GM23248 (cell line): ENCODE measurements around the gene SLC37A1. TPM values are rescaled to one million over a fixed set of nuclear protein-coding genes. Genes with fewer than 3 reads are reported as not detected.

Source experiments
- DNase-seq: peaks from one replicate; pipeline ENCODE4 v3.0.0-alpha.2; 2015
- H2AFZ ChIP-seq: fragments of 200-600 bp; sonication (generic); 2 replicates; pipeline ENCODE4 v1.6.1; 2016; ENCODE audit warnings: antibody characterized with exemption
- H3F3A ChIP-seq: fragments of 200-600 bp; sonication (generic); 2 replicates; pipeline ENCODE4 v1.6.1; 2016; ENCODE audit warnings: mild to moderate bottlenecking, antibody characterized with exemption, mixed run types; ENCODE audit not compliant: insufficient read depth
- H3K27ac ChIP-seq: fragments of 200-600 bp; sonication (generic); 2 replicates; pipeline ENCODE4 v1.5.1; 2016; ENCODE audit warnings: mild to moderate bottlenecking
- H3K27me3 ChIP-seq: fragments of 200-600 bp; sonication (generic); replicated peaks from 2 replicates; pipeline ENCODE4 v1.6.1; 2016; ENCODE audit warnings: mild to moderate bottlenecking; ENCODE audit not compliant: insufficient read depth
- H3K36me3 ChIP-seq: fragments of 200-600 bp; sonication (generic); 2 replicates; pipeline ENCODE4 v1.6.1; 2016; ENCODE audit warnings: low read depth, mild to moderate bottlenecking
- H3K4me1 ChIP-seq: fragments of 200-600 bp; sonication (generic); 2 replicates; pipeline ENCODE4 v1.6.1; 2016; ENCODE audit warnings: mild to moderate bottlenecking; ENCODE audit not compliant: insufficient read depth
- H3K4me2 ChIP-seq: fragments of 200-600 bp; sonication (generic); one replicate; pipeline ENCODE4 v1.6.1; 2016; ENCODE audit warnings: mild to moderate bottlenecking; ENCODE audit not compliant: unreplicated experiment
- H3K4me3 ChIP-seq: fragments of 200-600 bp; sonication (generic); 2 replicates; pipeline ENCODE4 v1.5.1; 2016; ENCODE audit warnings: mild to moderate bottlenecking
- H3K79me2 ChIP-seq: fragments of 200-600 bp; sonication (generic); 2 replicates; pipeline ENCODE4 v1.6.1; 2016; ENCODE audit warnings: mild to moderate bottlenecking; ENCODE audit not compliant: insufficient read depth
- H3K9ac ChIP-seq: fragments of 200-600 bp; sonication (generic); 2 replicates; pipeline ENCODE4 v1.6.1; 2016; ENCODE audit warnings: mild to moderate bottlenecking
- H3K9me2 ChIP-seq: fragments of 200-600 bp; sonication (generic); 2 replicates; pipeline ENCODE4 v1.6.1; 2016; ENCODE audit warnings: mixed run types, mild to moderate bottlenecking, moderate library complexity; ENCODE audit not compliant: insufficient read depth
- H3K9me3 ChIP-seq: fragments of 200-600 bp; sonication (generic); one replicate; pipeline ENCODE4 v1.6.1; 2017; ENCODE audit warnings: low read depth
- H4K20me1 ChIP-seq: fragments of 200-600 bp; sonication (generic); 2 replicates; pipeline ENCODE4 v1.6.0; 2016; ENCODE audit not compliant: insufficient read depth
- EZH2 ChIP-seq: fragments of 200-600 bp; sonication (generic); IDR thresholded peaks from 2 replicates; pipeline ENCODE4 v1.6.1; 2018; ENCODE audit warnings: antibody characterized with exemption, mild to moderate bottlenecking; ENCODE audit not compliant: insufficient read depth, poor library complexity, severe bottlenecking
- EZH2phosphoT487 ChIP-seq: fragments of 200-600 bp; sonication (generic); IDR thresholded peaks from 2 replicates; pipeline ENCODE4 v1.6.1; 2018; ENCODE audit warnings: antibody characterized with exemption, moderate library complexity, mild to moderate bottlenecking, low read depth; ENCODE audit not compliant: insufficient read depth
- WGBS, 2 experiments: methylation state at CpG; one replicate each; pipeline ENCODE4 v1.1.6; 2015 to 2017; ENCODE audit warnings: low lambda C conversion rate in 2 of 2, low coverage in 1 of 2; ENCODE audit errors: missing lambda C conversion rate in 2 of 2; 5-methylcytosine and 5-hydroxymethylcytosine counted together
- in situ Hi-C: fragments of 300-500 bp; cut with MboI; formaldehyde crosslinking; loops from 2 replicates; pipeline ENCODE4 v1.15.0; 2020
- polyA plus RNA-seq: library from polyadenylated mRNA; unstranded; fragments of >200 nt; fragmentation: Nextera tagmentation; extraction: Ambion mirVana; gene quantifications from 2 replicates; pipeline ENCODE4 v1.2.1, GENCODE V29; 2016
- total RNA-seq: library from RNA; depleted of rRNA; stranded (reverse); fragments of >200 nt; shearing (Covaris generic); gene quantifications from 2 replicates; pipeline ENCODE4 v1.2.3, GENCODE V29; 2014

SLC37A1 gene
- total and polyA plus RNA-seq, 2 experiments from 2014 or later, result not detected

DNA sequence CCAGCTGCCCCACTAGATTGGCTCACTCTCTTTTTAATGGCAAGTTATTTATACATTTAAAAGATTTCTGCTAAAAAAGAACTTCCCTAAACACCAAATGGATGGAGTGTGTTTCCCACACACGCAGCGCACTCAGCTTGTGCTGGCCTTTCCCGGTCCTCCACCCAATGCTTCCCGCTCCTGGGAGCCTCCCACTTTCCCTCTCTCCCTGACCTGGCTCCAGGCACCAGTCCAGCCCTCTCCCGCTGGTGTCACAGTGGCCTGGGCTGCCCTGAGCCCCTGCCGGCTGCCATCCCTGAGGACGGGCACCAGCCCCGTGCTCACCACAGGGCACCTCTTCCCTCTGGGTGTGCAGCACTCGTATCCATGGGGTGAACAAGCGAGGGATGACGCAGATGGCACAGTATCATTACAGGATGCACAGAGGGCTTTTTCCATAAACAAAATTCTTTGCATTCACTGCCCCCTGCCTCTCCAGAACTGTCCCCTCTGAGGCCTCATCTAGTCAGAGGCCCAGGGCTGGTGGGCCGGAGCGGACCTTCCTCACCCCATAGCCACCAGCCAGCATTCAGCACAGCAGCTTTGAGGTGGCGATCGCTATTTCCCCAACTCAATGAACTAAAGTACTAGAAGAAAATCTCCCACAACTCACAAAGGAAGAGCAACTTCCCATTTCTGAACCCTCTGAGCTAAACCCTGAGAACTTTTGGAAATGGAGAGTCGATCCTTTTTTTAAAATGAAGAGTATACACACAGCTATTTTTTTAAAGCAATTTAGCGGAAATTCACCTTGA is 68.5 kb downstream of the SLC37A1 start:
- Histone ChIP-seq H3K36me3 (no peaks in the 10 kb centered on the region), H3K4me2 (no peak overlapping the region), H3K27ac (no peak overlapping the region), H3K4me3 (no peak overlapping the region), H3F3A (no peaks in the 10 kb centered on the region), H2AFZ (no peak overlapping the region), H3K9me3 (no peaks in the 10 kb centered on the region), H3K9ac (no peak overlapping the region), H3K27me3 (no peaks in the 10 kb centered on the region), H3K4me1 (no peaks in the 10 kb centered on the region), H3K79me2 (no peaks in the 10 kb centered on the region), H3K9me2 (no peaks in the 10 kb centered on the region), H4K20me1 (no peaks in the 10 kb centered on the region)
- TF ChIP-seq EZH2phosphoT487, result no peak
- TF ChIP-seq EZH2, result no peak
- DNase-seq, result no peak
- in situ Hi-C loops, result no loop called here
- 70 to 72% methylated on average over 17 of the region's 17 CpGs for WGBS, 2 experiments

DNA sequence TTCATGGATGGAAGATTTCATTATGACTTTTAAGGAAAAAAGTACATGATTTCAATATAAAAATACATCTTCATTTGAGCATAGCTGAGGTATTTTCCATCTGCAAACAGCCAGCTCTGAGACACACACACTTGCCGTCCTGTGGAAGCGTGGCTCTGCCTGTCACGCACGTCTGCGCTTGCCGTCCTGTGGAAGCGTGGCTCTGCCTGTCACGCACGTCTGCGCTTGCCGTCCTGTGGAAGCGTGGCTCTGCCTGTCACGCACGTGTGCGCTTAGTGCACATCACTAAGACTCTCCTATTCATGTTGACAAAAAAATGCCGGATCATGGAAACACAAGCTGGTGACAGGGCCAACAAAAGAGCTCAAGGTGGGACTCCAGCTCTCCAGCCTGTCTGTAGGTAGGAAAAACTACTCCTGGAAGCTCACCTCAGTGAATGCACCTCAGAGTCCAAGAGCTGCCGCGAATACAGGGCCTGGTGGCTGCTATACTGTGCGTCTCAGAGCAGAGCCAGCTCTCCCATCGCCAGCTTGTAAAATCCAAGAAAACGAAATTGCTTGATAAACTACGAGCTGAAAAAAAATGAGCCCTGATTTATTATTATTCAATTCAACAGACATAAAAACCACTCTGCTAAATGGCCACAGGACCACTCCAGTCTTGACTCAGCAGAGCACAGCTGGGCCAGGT is 69.3 kb downstream of the SLC37A1 start:
- H3K4me2 ChIP-seq, result no peak overlapping the region
- H3K9ac ChIP-seq, result no peak overlapping the region
- H3K27ac ChIP-seq, result no peak overlapping the region
- no peak overlapping the region for H2AFZ ChIP-seq
- H3K4me1 ChIP-seq, result no peaks in the 10 kb centered on the region
- WGBS, 2 experiments, result 67% methylated on average over 22 of the region's 22 CpGs
- H3K9me2 ChIP-seq, result no peaks in the 10 kb centered on the region
- H3K9me3 ChIP-seq, result no peaks in the 10 kb centered on the region
- no peaks in the 10 kb centered on the region for H3K27me3 ChIP-seq
- DNase-seq, result no peak
- TF ChIP-seq EZH2phosphoT487 (no peak), EZH2 (no peak)
- no peak overlapping the region for H3K4me3 ChIP-seq
- no peaks in the 10 kb centered on the region for H3F3A ChIP-seq
- H4K20me1 ChIP-seq, result no peaks in the 10 kb centered on the region
- no peaks in the 10 kb centered on the region for H3K36me3 ChIP-seq
- in situ Hi-C loops, result no loop called here
- H3K79me2 ChIP-seq, result no peaks in the 10 kb centered on the region

DNA sequence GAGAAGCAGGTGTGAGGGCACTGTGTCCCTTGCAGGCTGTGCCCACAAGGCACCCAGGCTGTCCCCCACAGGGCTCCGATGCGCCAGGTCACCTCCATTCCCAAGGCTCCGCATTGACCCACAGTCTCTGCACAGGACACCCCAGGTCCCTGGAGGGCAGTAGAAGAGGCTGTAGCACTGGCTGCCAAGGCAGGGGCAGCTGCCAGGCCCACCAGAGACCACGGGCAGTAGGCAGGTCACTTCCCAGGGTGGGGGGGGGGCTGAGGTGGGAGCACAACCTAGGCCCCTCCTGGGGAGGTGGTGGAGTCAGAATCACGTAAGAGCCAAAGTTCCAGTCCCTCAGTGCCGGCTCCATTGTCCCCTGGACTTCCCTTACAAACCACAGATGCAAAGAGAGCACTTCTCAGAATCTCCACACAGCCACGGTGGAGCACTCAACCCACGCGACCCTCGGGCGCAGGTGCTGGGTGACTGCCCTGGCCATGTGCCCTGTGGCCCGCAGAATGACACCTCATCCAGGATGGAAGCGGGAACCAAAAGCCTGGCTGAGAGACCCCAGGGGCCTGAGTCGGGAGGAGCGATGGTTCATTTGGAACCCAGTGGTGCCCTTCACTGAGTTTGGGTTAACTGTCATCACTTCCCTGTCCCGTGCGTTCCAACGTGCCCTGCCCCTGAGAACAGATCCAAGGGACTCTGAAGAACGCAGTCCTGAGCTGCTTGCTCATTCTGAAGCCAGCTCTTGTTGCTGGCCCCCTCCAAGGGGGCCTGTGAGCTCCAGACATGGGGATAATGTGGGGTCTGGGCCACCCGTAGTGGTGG is 70.0 kb downstream of the SLC37A1 start:
- H2AFZ ChIP-seq, result no peak overlapping the region
- DNase-seq, result no peak
- H4K20me1 ChIP-seq, result no peaks in the 10 kb centered on the region
- no peaks in the 10 kb centered on the region for H3K79me2 ChIP-seq
- no peak overlapping the region for H3K4me2 ChIP-seq
- WGBS, 2 experiments, result 49 to 52% methylated on average over 16 to 20 of the region's 20 CpGs
- TF ChIP-seq EZH2, result no peak
- TF ChIP-seq EZH2phosphoT487, result no peak
- H3K27me3 ChIP-seq, result no peaks in the 10 kb centered on the region
- no peaks in the 10 kb centered on the region for H3K9me3 ChIP-seq
- H3K9ac ChIP-seq, result no peak overlapping the region
- no peaks in the 10 kb centered on the region for H3K9me2 ChIP-seq
- no peaks in the 10 kb centered on the region for H3F3A ChIP-seq
- no peaks in the 10 kb centered on the region for H3K36me3 ChIP-seq
- no peak overlapping the region for H3K4me3 ChIP-seq
- H3K27ac ChIP-seq, result no peak overlapping the region
- no peaks in the 10 kb centered on the region for H3K4me1 ChIP-seq
- in situ Hi-C loops, result no loop called here

GRCh38 chr21:42584296-42584641 is 70.6 kb downstream of the SLC37A1 start:
- Histone ChIP-seq H3K27me3 (no peaks in the 10 kb centered on the region), H3K4me2 (no peak overlapping the region)
- 68 to 71% methylated on average over 11 of the region's 11 CpGs for WGBS, 2 experiments

More at GRCh38 chr21:42584296-42584641, 70.6 kb downstream of the SLC37A1 start:
- Histone ChIP-seq H3K4me1 (no peaks in the 10 kb centered on the region), H3K9me3 (no peaks in the 10 kb centered on the region), H3K27ac (no peak overlapping the region), H3F3A (no peaks in the 10 kb centered on the region), H3K36me3 (no peaks in the 10 kb centered on the region), H4K20me1 (no peaks in the 10 kb centered on the region), H3K9me2 (no peaks in the 10 kb centered on the region), H3K79me2 (no peaks in the 10 kb centered on the region), H2AFZ (no peak overlapping the region), H3K9ac (no peak overlapping the region), H3K4me3 (no peak overlapping the region)
- in situ Hi-C loops, result no loop called here
- TF ChIP-seq EZH2 (no peak), EZH2phosphoT487 (no peak)
- no peak for DNase-seq
